Measurements from ENCODE around the gene OSTF1.

The OSTF1 gene

DNA sequence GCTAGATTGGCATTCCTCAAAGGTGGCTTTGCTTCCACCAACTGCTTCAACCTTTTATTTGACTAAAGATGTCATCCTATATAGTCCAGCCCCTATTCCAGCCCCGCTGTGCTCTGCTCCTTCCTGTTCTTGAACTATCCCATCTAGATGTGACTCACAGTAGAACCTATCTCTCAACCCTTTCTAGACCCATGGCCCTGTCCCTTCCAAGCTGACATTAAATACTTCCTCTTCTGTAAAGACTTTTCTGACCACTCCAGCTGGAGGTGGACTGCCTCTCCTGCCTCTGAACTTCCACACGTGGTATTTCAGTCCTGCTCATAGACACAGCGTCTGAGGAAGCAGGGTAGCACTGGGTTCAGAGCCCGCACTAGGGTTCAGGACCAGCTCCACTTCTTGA lies 32.4 kb downstream of the OSTF1 start:
- no peak for DNase-seq (ENCODE audit: low spot score)

DNA sequence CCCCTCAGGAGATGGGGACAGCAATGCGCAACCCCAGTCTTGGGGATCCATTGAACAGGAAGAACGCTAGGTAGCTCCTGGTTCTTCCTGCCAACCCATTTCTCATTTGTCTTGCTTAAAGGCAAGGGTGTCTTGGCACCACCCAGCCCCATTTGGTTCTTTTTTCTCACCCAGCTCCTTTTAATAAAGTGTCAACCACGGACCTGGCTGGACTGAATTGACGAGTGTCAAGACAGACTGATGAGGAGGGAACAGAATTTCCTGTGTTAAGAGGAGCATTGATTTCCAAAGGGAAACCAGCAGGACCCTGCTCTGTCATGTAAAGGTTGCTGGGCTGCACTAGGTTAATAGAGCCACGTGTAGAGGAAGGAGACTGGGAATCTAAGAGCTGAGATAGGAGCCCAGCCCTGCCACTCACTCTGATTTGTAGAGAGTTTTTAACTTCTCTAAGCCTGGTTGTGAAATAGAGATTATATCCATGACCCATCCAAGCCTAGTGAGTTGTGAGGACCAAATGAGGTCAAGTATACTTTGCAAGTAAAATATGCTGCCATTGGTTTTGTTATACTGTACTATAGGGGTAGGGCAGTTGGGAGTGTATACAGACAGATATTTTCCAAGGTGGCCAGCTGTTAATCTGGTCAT lies 33.7 kb downstream of the OSTF1 start:
- no peak for DNase-seq (ENCODE audit: low spot score)

DNA sequence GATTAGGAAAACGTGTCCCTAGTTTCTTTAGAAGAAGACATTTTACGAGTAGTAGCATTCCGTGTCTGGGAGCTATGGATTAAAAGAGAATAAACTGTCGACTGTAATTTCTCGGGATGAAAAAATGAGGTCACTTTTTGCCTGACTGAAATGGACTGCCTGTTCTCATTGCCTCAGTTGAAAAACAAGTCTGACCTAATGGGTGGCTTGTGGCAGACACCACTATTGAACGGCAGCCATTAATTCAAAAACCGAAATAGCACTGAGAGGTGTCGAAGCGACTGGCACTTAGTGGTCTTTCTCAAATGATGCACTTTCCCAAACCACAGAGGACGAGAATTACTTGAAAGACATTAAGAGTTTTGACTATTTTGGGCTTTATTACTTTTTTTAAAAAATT lies 35.4 kb downstream of the OSTF1 start:
- no peak for DNase-seq (ENCODE audit: low spot score)

DNA sequence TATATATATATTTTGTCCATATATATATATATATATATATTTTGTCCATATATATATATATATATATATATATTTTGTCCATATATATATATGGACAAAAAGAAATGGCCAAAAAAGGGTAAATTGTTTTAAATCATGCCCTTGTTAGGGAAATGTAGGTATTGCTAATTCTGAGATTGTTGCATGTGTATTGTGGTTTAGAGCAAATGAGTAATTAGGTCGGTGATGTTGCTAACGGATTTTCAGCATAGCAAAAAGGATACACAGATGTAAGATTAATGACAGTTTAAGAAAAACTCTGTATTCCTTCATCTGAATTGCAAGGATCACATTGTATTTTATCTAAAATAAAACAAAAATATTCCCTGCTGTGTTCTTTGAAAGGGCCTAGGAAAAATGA lies 40.2 kb downstream of the OSTF1 start:
- no peak for DNase-seq (ENCODE audit: low spot score)

DNA sequence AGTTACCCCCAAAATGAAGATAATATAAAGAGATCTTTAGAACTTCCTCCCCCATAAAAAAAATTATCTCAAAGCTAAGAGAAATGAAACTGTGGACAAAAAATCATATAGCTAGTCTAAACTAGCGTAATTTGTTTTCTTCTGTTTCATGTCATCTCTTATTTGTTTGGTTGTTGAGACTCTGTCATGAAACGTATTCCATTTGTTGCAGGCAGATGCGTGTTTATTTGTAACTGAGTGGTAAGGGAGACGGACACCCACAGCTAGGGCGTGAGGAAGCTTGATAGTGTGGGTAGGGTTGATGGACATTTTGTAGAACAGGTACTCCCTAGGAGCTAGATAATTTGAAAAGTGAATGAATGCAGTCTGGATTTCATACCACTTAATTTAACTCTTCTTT lies 41.9 kb downstream of the OSTF1 start:
- DNase-seq (ENCODE audit: low spot score), result no peak

DNA sequence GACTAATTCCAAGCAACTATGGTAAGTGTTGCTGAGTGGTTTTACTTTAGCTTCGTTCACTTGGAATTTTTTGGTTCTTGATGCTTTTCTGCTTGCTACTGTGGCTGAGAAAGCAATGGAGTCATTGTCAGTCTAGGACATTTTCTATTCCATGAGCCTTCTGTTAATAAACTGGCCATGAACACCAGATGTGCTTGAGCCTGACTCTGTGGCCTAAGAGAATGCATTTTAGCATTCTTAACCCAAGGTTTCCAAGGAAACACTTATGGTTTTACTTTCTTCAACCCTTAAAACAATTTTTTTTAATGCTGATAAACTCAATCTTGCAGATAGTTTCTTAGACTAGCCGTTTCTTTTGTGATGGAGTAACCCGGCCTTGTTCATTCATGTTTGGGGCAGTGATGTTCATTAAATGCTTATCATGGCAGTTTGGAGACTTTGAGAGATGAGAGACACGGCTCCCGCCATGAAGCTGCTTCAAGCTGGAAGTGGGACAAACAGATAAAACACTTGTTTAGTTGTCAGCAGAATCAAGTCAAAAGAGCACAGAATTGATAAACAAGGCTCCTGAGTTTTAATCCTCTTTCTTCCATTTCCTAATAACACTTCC lies 42.4 kb downstream of the OSTF1 start:
- no peak for DNase-seq (ENCODE audit: low spot score)

DNA sequence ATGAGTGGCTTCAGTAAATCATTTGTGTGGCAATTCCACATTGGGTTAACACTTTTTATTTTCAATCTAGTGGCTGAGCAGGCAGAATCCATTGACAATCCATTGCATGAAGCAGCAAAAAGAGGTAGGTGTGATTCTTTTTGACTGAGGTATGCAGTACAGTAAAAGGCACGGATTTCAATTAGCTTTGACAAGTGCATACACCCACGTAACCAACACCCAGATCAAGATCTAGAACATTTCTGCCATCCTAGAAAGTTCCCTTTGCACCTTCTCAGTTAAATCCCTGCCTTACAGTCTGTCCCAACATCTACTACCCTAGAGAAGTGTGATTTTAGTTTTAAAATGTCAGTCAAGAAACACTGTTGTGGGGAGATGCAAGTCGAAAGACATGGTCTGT lies 43.4 kb downstream of the OSTF1 start:
- DNase-seq (ENCODE audit: low spot score), result no peak

DNA sequence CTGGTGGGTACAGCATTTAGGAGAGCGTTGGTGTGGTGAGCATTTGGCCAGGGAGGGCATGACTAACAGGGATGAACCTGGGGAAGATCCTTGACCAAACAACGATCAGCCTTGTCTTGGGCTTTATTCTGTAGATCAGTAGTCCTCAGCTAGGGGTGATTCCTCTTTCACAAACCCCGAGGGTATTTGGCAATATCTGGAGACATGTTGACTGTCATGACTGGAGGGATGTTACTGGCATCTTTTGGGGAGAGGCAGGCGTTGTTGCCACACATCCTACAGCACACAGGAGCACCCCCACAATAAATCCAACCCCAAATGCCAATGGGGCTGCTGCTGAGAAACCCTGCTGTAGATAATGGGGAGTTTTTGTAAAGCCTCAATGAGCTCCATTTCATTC lies 43.9 kb downstream of the OSTF1 start:
- DNase-seq (ENCODE audit: low spot score), result no peak

DNA sequence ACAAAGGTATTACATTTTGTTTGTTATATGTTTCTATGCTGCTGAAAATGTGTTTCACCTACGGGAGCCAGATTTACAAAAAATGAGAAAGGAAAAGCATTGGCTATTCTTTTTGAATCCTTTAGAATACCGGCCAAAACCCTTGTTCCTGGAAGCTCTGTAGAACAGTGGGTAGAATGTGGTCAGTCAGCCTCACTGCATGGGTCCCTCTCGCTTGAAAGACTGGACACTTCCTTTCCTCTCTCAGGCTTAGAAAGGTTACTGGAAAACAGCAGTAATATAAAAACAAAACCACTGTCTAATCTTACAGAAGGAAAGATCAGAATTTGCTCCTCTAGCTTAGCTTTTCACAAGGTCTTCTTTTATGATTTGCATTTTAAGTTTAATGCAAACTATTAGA lies 45.1 kb downstream of the OSTF1 start:
- no peak for DNase-seq (ENCODE audit: low spot score)

DNA sequence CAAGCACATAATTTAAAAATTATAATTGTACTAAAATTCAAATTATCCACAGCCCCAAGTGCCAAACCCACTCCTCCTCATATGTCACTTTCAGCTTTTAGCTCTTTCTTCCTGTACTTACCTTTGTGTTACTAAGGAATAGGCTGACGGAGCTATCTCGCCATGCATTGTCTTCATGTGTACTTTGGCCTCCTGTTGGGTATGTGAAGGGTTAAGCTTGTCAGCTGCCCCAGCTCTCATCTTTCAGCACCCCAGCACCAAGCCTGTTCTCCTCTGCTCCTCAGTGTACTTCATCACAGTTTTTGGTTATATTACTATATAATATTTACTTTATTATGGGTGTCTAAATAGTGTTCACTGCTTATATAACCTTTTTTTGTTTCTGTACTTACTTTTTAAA lies 46.2 kb downstream of the OSTF1 start:
- no peak for DNase-seq (ENCODE audit: low spot score)

DNA sequence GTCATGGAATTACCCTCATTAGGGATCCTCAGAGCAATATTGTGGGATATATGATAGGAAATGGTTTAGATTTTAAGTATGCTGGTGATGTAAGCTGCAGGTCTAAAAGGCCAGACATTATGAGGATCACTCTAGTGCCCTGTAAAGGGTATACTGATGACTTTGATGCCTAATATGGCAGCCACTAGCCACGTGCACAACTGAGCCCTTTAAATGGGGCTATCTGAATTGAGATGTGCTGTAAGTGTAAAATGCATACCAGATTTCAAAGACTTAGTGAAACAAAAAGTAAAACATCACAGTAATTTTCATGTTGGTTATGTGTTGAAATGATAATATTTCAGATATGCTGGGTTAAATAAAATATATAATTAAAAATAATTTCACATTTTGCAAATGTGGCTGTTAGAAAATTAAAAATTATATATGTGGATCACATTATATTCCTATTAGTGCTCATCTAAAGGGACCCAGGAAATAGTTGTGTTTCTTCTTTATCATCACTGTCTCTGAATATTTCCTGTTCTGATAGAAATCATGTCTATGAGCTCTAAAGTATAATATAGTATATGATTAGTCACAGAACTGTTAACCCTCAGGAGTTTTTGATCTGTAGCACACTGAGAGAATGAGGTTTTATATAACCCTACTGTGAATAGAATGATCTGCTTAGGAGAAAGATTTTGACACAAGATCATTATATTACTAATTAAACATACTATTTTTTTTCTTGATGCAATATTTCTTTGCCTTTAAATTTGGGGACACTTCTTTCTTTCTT lies 50.1 kb downstream of the OSTF1 start:
- no peak for DNase-seq (ENCODE audit: low spot score)

DNA sequence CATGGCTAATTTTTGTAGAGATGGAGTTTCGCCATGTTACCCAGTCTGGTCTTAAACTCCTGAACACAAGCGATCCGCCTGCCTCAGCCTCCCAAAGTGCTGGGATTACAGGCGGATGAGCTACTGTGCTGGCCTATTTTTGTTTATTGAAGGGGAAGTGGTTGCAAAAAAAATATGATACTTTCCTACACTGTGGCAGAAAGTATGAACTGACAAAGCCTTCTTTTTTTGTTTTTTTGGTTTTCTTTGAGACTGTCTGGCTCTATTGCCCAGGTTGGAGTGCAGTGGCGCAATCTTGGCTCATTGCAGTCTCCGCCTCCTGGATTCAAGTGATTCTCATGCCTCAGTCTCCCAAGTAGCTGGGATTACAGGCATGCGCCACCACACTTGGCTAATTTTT lies 50.9 kb downstream of the OSTF1 start:
- no peak for DNase-seq (ENCODE audit: low spot score)

DNA sequence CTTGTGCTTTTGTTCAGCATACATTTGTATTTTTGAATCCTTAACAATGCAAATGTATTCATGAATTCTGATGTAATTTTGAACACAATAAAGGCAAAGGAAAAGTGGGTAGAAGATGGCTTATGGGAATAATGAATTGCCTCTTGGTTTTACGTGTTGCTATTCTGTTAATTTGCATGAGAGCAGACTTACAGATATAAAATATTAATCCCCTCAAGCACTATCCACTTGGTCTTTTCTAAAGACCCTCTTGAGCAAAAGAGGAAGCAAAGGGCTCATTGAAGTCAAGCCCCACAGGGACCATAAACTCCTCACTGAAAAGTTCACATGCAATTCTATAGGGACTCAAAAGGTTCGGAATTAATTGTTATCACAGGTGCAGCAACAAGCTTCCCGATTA lies 51.9 kb downstream of the OSTF1 start:
- DNase-seq (ENCODE audit: low spot score), result no peak

DNA sequence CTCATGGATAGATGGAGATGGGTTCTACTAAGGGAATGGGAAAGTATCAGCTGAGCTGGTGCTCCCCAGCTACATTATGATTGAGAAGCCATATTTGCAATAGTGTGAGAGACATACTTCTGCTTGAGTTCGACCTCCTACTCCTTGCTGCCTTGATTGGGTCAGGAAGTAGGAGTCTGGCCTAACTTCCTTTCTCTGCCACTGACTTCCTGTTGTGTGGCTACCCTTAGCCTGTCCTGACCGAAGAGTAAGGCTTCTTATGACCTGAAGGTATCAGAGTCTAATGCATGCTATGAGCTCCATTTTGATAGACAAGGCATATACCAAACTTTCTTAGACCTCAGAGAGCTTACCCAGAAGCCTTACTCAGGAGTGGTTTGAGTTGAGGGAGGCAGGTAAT lies 53.9 kb downstream of the OSTF1 start:
- DNase-seq (ENCODE audit: low spot score), result no peak

DNA sequence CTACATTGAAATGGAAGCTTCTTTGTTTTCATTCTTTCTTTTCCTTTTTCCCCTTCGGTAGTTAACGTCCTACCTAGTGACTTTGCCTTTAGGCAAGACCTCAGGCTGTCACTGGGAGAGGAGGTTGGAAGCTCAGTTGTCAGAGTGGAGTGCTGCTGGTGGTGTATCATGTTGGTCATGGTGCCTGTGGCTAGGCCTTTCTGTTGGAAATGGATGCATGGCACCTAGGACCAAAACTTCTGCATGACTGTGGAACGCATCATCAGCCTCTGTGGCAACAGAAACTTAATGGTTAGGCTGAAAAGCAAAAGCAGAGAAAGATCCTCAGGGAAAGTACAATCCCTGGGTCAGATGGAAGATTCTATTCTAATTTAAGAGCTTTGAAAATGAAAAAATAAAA lies 57.9 kb downstream of the OSTF1 start:
- no peak for DNase-seq (ENCODE audit: low spot score)

DNA sequence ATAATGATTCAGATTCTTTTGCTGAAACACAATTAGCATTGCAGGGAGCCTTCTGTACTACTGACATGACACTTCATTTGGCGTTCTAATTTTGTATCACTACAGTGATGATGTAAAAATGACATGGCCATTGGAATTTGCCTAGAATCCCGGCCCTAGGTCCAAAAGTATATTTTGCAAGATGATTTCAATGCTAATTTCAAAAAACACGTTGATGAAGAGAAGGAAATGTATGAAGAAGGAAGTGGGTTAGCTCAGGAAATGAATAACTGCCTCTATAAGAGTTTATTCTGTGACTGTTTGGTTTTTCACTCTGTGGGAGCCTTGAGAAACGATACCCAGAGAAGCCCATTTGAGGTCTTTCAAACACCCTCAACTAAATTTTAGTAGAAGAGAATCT lies 59.3 kb downstream of the OSTF1 start:
- no peak for DNase-seq (ENCODE audit: low spot score)

DNA sequence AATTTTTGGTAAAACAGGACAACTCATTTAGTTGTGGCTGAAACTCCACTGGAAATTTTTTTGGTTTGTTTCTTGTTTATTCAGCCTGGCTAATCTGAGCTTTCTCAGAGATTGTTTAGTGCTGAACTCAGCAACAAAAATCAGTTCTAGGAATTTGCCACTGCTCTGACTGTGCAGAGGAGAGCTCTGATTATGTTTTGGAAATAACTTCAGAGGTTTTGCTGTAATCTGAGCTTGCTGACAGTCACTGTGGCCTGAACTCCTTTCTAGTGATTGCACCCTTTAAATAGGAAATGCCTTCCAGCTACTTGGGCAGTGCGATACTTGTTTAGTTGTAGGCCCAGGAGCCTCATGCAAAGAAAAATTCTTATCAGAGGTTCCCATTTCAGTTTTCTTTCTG lies 60.2 kb downstream of the OSTF1 start:
- no peak for DNase-seq (ENCODE audit: low spot score)

DNA sequence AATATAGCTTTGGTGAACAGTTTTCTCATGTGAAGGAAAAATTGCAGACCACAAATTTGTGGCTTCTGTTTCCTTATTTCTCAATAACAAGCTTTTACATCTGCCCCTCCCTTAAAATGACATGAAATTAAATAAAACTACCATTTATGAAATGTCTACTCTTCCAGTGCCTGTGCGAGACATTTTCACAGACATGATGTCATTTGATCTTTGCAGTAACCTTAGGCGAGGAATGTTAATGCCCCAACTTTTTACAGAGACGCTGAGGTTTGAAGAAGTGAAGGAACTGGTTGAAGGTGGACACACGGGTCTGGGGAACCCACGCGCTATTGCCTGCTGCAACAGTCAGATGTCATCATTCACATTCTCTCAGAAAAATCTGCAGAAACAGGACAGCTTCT lies 61.5 kb downstream of the OSTF1 start:
- no peak for DNase-seq (ENCODE audit: low spot score)

DNA sequence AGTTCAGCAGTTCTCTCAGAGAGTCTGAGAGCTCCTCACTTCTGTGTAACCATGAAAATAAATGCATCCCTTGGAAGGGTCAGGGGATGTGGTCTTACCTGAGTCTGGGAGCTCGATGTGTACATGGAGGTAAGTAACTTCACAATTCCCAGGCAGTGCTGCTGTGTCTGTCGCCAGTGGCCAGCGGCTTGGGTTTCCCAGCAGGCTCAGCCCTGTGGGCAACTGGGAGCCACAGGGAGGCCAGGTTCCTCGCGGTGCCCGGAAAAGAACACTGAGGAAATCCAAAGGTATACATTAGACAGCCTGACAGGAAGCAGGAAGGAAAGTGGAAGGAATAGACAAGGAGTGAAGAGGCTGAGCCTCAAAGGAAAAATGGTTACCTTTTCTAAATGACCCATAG lies 62.2 kb downstream of the OSTF1 start:
- no peak for DNase-seq (ENCODE audit: low spot score)

DNA sequence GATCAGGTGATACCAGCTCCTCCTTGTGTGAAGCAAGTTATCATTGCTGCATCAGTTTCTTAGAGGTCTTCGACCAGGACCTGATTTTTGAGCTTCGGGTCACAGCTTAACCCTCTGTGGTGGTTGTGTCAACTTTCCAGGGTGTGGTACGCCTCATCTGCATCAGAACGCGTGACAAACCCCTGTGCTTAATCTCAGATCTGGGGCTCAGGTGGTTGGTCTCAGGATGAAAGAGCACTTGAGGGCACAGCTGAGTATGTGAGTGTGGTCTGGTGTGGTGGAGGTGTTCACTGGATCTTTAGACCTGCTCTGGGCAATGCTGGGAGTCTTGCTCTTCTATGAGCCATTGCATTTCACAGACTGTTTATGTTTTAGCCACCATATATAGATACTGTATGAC lies 64.1 kb downstream of the OSTF1 start:
- no peak for DNase-seq (ENCODE audit: low spot score)

DNA sequence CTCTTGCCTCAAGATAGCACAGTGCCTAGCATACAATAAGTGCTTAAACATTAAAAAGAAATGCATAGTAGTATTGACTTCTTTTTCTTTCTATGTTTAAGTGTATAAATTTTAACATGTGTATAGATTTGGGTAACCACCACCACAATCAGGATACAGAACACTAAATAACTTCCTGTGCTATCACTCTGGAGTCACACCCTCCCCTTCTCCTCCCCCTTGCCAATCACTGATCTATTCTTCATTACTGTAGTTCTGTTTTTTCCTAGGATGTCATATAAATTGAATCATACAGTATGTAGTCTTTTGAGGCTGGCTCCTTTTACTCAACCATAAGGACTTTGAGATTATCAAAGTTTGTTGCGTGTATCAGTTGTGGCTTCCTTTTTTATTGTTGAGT lies 68.5 kb downstream of the OSTF1 start:
- DNase-seq (ENCODE audit: low spot score), result no peak

DNA sequence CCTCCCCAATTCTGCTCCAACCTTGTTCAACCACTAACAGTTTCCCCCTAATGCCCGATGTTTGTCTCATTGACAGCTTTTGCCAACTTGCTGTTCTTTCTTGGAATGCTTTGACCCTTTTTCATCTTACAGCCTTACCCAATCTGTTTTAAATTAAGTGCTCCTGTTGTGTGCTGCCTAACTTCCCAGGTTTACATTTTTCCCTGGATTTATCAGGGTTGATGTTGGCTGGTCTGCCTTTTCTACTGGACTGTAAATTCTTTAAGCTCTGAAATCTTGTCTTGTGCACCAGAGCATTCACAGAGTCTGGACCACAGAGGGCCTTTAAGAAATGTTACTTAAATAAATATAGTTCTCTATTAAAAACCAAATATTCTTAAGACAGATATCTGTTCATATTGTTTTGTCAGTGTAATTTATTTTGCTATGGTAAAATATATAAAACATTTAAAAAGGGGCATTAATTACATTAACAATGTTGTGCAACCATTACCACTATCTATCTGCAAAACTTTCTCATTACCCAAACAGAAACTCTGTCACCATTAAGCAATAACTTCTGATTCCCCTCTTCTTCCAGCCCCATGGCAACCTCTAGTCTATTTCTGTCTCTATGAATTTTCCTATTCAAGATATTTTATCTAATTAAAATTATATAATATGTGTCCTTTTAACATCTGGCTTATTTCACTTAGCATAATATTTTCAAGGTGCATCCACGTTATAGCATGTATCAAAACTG lies 73.0 kb downstream of the OSTF1 start:
- DNase-seq (ENCODE audit: low spot score), result no peak

DNA sequence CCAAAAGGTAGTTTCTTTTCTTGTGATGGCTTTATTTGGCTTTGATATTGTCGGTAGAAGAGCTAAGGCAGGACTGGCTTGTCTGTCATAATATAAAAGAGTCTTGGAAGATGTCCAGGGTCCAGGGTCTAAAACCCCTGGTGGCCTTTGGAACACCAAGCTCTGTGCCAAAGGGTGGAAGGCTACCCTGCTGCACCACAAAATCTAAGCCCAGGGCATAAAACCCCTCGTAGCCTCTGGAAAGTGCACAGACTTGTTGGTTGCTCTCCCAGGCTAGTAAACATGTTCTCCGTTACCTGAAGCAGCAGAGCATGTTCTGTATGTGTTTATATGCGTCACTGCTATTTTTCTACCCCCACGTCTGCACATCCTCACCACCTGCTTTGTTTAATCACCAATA lies 75.5 kb downstream of the OSTF1 start:
- DNase-seq (ENCODE audit: low spot score), result no peak
